ENCODE results near the gene CYB561D2. TPM values are rescaled to one million over a fixed set of nuclear protein-coding genes. Genes with fewer than 3 reads are reported as not detected.

CYB561D2 gene
- polyA plus RNA-seq, 3 donors, result 16.8 to 17.9 (median 17.7) TPM

GRCh38 chr3:50339485-50340146, 11.0 kb upstream of the CYB561D2 start:
- no peak for DNase-seq

GRCh38 chr3:50340147-50340447, 10.6 kb upstream of the CYB561D2 start:
- DNase-seq, result no peak

DNA sequence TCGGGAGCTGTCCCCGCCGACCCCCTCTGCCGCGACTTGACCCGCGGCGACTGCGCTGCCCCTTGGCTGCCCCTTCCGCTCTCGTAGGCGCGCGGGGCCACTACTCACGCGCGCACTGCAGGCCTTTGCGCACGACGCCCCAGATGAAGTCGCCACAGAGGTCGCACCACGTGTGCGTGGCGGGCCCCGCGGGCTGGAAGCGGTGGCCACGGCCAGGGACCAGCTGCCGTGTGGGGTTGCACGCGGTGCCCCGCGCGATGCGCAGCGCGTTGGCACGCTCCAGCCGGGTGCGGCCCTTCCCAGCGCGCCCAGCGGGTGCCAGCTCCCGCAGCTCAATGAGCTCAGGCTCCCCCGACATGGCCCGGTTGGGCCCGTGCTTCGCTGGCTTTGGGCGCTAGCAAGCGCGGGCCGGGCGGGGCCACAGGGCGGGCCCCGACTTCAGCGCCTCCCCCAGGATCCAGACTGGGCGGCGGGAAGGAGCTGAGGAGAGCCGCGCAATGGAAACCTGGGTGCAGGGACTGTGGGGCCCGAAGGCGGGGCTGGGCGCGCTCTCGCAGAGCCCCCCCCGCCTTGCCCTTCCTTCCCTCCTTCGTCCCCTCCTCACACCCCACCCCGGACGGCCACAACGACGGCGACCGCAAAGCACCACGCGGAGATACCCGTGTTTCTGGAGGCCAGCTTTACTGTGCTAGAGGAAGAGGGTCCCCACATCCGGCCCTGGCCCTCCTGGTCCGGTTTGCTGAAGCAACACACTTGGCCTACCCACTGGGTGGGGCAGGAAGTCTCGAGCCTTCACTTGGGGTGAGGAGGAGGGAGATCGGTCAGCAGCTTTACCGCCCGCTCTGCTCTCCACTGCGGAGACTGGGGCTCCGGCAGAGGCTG, 10.0 kb upstream of the CYB561D2 start, which contains the start of gene RASSF1:
Gene RASSF1, minus strand, starts transcription at position 389 of the 882 bp plus-strand sequence. Its CDS starts 31 bp downstream, at position 358.
- DNase-seq, result peak; percentile 42

DNA sequence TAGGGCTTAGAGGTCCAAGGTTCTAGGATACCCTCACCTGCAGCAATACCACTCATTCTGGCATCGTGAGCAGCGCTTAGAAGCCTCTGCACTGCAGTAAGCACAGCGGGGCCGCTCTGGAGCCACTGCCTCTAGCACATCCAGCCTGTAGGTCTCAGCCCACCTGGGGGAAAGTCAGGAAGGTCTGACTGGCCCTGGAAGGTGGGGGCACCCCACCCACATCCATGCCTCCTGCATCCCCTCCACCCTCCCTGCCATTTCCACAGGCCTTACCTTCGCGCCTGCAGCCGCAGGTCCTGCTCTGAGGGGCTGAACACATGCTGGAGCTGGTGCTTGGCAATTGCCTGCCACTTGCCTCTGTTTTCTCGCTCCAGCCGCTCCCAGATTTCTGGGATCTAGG, 9.1 kb upstream of the CYB561D2 start:
- DNase-seq, result no peak

DNA sequence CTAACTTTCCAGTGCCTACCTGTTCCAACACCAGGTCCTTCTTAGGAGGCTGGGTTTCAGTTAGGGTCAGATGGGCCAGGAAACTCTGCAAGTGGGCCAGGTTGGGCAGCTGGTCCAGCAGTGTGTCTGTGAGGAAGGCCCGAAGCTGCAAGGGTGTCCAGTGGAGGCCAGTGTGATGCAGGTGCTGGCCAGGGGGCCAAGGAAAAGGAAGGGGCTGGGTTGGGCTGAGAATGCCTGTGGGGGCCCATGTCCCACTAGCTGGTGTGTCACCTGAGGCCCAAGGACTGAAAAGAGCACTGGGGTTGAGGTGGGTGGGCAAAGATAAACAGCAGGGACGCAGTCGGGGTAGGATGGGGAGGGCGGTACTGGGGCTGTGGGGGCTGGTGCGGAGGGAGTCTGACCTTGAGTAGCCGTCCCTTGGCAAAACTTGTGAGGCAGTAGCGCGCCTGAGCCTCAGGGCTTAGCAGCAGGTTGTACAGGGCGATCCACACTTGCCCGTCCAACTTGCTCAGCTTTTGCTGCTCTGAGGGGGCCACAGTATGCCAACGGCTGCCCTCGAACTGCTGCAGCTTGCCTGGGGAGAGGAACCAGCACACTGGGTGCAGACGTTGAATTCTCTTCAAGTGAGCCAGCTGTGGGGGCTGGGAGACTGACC, 8.5 kb upstream of the CYB561D2 start:
- DNase-seq, result no peak

DNA sequence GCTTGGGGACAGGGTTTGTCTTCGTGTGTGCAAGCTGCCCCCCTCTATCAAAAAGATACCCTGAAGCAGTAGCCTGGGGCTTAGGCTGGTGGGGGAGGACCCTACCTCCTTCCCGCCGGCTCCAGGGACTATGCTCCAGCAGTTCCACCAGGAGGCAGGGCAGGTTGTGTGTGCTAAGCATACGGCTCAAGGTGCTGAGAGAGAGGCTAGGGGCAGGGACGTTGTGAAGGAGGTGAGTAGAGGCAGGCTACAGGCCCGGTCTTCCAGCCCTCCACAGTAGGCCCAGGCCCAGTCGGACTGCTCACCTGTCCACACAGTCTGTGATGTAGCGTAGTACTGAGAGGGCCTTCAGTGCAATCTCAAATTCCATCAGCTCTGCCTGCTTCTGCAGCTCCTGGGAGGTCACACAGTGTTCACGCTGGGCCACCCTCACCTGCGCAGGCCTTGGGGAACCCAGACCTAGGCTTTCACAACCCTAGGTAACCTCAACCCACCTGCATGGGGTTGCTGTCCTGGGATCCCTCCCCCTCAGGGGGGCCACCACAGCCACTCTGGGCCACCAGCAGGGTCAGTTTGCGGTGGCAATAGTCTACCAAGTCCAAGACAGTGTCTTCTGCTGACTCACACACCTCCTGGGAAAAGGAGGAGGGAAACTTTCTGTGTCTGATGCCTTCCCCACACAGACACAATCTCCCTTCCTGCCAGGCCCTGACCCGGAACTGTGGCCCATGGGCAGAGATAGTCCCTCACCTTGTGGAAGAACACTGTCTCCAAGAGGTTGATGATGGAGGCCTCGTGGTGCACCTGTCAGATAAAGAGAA, 7.6 kb upstream of the CYB561D2 start:
- DNase-seq, result no peak

DNA sequence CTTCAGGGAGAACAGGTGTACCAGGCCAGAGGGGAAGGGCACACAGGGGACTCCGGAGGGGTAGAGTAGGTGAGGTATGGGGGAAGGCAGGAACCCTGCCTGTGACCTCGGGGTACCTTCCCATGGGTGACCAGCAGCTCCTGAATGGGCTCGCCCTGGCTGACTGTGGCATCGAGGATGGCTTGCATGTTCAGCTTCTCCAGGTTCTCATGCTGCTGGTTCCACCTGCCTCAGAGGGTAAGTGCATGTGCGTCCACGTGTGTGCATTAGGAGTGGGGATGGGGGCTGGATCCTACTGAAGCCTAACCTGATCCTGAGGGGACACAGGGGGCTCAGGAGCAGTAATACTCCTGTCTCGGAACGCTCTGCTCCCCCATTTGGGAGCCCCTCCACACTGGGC, 5.7 kb upstream of the CYB561D2 start:
- DNase-seq, result no peak

DNA sequence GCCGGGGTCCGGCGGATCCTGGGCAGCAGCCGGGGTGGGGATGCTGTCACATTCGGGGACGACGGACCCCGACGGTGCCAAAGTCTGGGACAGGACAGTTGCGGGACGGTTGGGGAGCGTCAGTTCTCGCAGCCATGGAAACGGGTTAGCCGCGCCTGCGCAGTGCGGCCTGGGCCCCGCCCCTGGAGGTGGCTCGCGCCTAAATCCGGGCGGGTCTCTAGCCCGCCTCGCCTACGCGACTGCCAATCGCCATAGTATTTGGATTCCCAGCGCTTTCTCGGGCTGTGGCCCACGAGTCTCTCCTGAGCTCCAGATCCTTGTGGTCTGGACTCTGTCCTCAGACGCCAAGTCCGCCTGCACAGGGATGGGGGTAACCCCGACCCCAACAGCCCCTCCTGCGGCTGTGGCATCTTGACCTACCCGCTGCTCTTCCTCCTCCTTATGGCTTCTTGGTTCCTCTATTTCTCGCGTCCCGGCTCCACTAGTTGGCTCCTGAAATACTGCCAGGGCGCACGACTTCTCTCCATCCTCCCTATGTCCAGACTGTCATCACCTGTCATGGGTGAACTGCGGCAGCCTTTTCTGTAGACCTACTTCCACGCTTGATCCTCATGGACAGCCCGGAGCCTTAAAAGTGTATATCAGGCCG, 5.0 kb upstream of the CYB561D2 start, which contains the start of gene ZMYND10:
Gene ZMYND10, minus strand, starts transcription at position 147 of the 649 bp plus-strand sequence. CDS start 153 bp downstream, outside the sequence.
- no peak for DNase-seq

- no peak for DNase-seq
Observed at GRCh38 chr3:50347187-50347813, 3.4 kb upstream of the CYB561D2 start.

GRCh38 chr3:50350213-50350526, 492 bp upstream of the CYB561D2 start:
- DNase-seq, result no peak

DNA sequence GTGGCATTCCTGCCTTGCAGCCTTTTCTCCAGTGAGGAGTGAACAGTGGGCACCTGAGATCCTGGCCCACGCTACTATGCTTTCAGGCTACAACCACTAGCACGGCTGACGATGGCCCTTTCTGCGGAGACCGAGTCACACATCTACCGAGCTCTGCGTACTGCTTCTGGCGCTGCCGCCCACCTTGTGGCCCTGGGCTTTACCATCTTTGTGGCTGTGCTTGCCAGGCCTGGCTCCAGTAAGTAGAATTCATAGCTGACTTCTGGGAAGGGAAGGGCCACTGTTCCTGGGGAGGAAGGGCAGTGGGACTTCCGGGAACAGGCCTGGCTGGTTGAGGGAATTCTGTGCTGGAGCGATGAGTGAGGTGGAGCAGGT, 648 bp downstream of the CYB561D2 start:
- DNase-seq, result no peak

DNA sequence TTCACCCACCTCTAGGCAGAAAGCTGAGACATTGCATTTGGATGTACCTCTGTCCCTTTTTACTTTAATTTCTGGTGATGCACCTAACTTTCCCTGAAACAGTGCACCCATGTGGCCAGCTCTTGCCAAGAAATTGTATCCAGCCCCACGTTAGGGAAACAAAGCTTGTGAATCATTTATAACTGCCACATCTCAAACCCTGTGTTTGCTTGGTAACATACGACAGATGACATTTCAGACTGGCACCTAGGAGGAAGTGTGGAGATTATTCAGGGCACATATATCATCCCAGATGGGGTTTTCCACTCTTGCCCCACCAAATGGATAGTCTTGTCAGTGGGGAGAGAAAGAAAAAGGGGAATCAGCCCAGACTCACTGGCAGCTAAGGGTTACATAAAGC, 2.1 kb downstream of the CYB561D2 start:
- DNase-seq, result no peak

DNA sequence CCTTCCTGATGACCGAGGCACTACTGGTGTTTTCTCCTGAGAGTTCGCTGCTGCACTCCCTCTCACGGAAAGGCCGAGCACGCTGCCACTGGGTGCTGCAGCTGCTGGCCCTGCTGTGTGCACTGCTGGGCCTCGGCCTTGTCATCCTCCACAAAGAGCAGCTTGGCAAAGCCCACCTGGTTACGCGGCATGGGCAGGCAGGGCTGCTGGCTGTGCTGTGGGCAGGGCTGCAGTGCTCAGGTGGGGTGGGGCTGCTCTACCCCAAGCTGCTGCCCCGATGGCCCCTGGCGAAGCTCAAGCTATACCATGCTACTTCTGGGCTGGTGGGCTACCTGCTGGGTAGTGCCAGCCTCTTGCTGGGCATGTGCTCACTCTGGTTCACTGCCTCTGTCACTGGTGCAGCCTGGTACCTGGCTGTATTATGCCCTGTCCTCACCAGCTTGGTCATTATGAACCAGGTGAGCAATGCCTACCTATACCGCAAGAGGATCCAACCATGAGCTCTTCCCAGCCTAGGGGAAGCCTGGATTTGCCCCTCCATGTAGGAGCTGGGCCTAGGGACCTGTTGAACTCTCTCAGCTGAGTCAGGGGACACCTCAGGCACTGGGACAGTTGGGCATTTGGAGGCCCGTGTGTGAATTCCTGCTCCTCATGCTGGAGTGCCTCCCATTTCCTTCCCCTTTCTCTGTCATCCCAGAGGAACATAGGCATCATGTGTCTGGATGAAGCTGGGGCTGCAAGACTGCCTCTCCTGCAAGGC, 2.8 kb downstream of the CYB561D2 start:
- DNase-seq, result no peak

DNA sequence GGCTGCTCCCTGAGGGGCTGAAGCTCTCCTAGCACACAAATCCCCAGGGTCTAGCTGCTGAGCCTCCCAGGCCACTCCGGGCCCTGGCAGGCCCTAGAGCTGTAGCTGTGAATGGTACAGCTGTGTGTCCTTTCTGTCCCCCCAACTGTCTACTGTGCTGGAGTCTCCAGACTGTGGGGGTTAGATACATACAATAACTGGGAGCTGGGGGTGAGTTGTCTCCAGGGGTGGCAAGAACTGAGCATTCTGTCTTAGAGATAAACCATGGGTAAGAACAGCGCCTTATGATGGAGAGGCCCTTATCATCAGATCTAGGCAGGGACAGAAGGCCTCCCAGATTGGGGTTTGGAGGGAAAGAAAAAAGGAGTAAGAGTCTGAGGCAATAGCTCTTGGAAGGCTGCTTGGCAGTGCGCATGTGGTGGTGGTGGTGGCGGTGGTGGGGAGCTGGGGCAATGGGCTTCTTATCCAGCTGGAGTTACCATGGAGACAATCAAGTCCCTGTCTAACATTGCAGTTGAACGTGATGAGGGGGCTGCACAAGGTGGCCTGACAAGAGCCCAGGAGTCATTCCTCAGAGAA, 3.6 kb downstream of the CYB561D2 start:
- DNase-seq, result no peak

GRCh38 chr3:50354850-50355249, 4.2 kb downstream of the CYB561D2 start:
- no peak for DNase-seq

DNA sequence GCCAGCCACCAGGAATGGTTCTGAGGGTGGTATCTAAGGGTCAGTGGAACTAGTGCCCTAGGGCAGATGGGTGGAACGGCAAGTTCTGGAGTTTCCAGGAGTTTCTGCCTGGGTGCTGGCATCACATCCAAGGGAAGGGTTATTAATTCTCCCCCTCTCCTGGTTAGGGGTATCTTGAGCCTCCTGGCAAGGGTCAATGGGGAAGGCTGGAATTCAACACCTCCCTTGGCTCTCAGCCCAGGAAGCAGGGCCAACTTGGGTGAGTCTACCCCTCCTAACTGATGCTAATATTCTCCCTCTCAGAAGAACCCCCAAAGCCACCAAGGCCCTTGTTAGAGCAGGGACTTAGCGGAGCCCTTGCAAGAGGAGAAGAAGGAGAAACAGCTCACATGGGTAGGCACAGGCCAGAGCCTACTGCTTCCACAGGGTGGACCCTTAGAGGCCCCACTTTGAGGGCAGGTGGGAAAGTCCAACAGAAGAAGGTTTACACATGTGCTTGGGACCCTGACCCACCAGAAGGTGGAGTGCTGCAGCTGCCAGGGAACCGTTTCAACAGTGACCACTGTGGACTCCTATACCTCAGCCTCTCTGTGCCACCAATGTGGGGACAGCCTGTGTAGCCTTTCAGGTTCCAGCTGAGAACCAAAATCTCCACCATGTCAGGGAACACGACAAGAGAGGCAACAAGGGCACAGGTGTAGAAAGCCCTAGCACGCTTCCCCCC, 5.3 kb downstream of the CYB561D2 start:
- no peak for DNase-seq

GRCh38 chr3:50356553-50356952, 5.9 kb downstream of the CYB561D2 start:
- no peak for DNase-seq

DNA sequence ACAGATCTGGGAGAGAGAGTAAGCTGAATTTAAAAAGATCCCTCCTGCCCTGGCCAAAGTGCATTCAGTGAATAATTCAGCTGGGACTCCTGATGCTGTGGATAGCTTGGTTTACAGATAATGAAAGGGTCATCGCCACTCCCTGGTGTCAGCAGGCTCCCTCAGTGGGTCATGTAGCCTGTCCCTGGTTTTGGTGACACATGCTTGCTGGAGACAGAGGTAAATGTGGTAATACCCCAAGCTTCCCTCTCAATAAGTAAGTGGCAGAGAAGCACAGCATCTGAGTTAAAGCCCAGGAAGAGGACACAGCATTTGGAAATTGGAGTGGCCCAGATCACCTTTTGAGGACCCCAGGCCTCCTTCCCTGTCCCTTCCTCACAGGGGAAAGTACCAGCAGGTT, 6.8 kb downstream of the CYB561D2 start:
- no peak for DNase-seq

GRCh38 chr3:50358355-50358910, 7.8 kb downstream of the CYB561D2 start:
- DNase-seq, result no peak

Measured in renal pelvis (tissue), 4 donors.